Keratinocyte (primary cell): ENCODE data around the gene GARS1. TPM values are rescaled to one million over a fixed set of nuclear protein-coding genes. Genes with fewer than 3 reads are reported as not detected.
A peak's percentile ranks its signal among the peaks of the same experiment; 100 is the strongest.

Experiments
- DNase-seq: peaks from one replicate; pipeline ENCODE4 v3.0.0-alpha.2; 2011; ENCODE audit warnings: low read depth, missing footprints, low spot score
- FAIRE-seq: peaks from 2 replicates; lab custom pipeline; 2011; peaks lifted over from hg19 to GRCh38; lab: Jason Lieb, UNC
- H2AFZ ChIP-seq: 2 replicates; pipeline ENCODE4 v1.6.0; 2012; ENCODE audit warnings: low read length, control low read depth, inconsistent platforms; ENCODE audit not compliant: control insufficient read depth
- H3K27ac ChIP-seq: 2 replicates; pipeline ENCODE4 v1.5.1; 2011; ENCODE audit warnings: low read length; ENCODE audit not compliant: control insufficient read depth, insufficient read depth
- H3K27me3 ChIP-seq: 3 replicates; pipeline ENCODE4 v1.6.0; 2011; ENCODE audit warnings: low read length; ENCODE audit not compliant: control insufficient read depth, insufficient read depth; ENCODE audit errors: extremely low read depth
- H3K36me3 ChIP-seq, 2 experiments: 2 replicates in 1 of 2; 3 replicates in 1 of 2; pipeline ENCODE4 v1.5.1; 2011; ENCODE audit warnings: low read length in 2 of 2, mild to moderate bottlenecking in 1 of 2; ENCODE audit not compliant: control insufficient read depth in 2 of 2, insufficient read depth in 2 of 2; ENCODE audit errors: extremely low read depth in 1 of 2
- H3K4me1 ChIP-seq: 3 replicates; pipeline ENCODE4 v1.5.1; 2011; ENCODE audit warnings: low read length; ENCODE audit not compliant: control insufficient read depth, insufficient read depth; ENCODE audit errors: extremely low read depth
- H3K4me2 ChIP-seq: 3 replicates; pipeline ENCODE4 v1.6.0; 2011; ENCODE audit warnings: low read depth, low read length; ENCODE audit not compliant: control insufficient read depth, insufficient read depth; ENCODE audit errors: extremely low read depth
- H3K4me3 ChIP-seq, 3 experiments: fragments of 200-600 bp in 1 of 3; sonication (generic) in 1 of 3; 2 replicates in 2 of 3; 3 replicates in 1 of 3; pipeline ENCODE4 v1.5.1; 2011 to 2016; ENCODE audit warnings: low read length in 3 of 3, mild to moderate bottlenecking in 3 of 3, control low read depth in 2 of 3, inconsistent platforms in 1 of 3, low read depth in 1 of 3, mixed read lengths in 1 of 3, mixed run types in 1 of 3, moderate library complexity in 1 of 3; ENCODE audit not compliant: control insufficient read depth in 2 of 3, insufficient read depth in 2 of 3; ENCODE audit errors: extremely low read depth in 1 of 3
- H3K79me2 ChIP-seq: 2 replicates; pipeline ENCODE4 v1.6.0; 2012; ENCODE audit warnings: low read length; ENCODE audit not compliant: control insufficient read depth, insufficient read depth
- H3K9ac ChIP-seq: 3 replicates; pipeline ENCODE4 v1.6.0; 2011; ENCODE audit warnings: low read length; ENCODE audit not compliant: control insufficient read depth, insufficient read depth; ENCODE audit errors: extremely low read depth
- H3K9me1 ChIP-seq: 3 replicates; pipeline ENCODE4 v1.6.0; 2011; ENCODE audit warnings: low read length; ENCODE audit not compliant: control insufficient read depth, insufficient read depth; ENCODE audit errors: extremely low read depth
- H3K9me3 ChIP-seq: 2 replicates; pipeline ENCODE4 v1.5.1; 2012; ENCODE audit warnings: low read depth, low read length; ENCODE audit not compliant: control insufficient read depth
- H4K20me1 ChIP-seq: 3 replicates; pipeline ENCODE4 v1.6.0; 2011; ENCODE audit warnings: low read length; ENCODE audit not compliant: control insufficient read depth, insufficient read depth; ENCODE audit errors: extremely low read depth
- EZH2 ChIP-seq: IDR thresholded peaks from one replicate; pipeline ENCODE4 v1.6.1; 2012; ENCODE audit warnings: inconsistent platforms, mild to moderate bottlenecking, low read length, moderate library complexity
- dilution Hi-C: fragments of 300-500 bp; cut with MboI; formaldehyde crosslinking; loops from one replicate; pipeline ENCODE4 v1.7.0; 2020; ENCODE audit warnings: low sequenced_read_pairs; ENCODE audit not compliant: extremely low pct_ligation_motif_present
- polyA plus RNA-seq, 5 experiments: library from polyadenylated mRNA; depleted of rRNA in 3 of 5; stranded (reverse) in 3 of 5; stranded (forward) in 1 of 5; unstranded in 1 of 5; fragments of >200 nt; gene quantifications; 1 replicate in 1 of 5; 2 replicates in 3 of 5; 3 replicates in 1 of 5; pipeline versions ENCODE4 v1.2.1 to v1.2.3, GENCODE V29; 2011 to 2012; ENCODE audit warnings: missing spikeins in 2 of 5, low read depth in 1 of 5, low replicate concordance in 1 of 5
- TF ChIP-seq, protein P1 (sequence below), 3 experiments: IDR thresholded peaks in 1 of 3; conservative IDR thresholded peaks in 1 of 3; optimal IDR thresholded peaks in 1 of 3; 2 replicates in 2 of 3; 3 replicates in 1 of 3; pipeline versions ENCODE3 to v1.5.1; 2011; ENCODE audit warnings: low read length in 3 of 3, mild to moderate bottlenecking in 3 of 3, moderate library complexity in 2 of 3, control low read depth in 1 of 3, inconsistent platforms in 1 of 3; ENCODE audit not compliant: insufficient read depth in 2 of 3; ENCODE audit errors: extremely low read depth in 1 of 3

The GARS1 gene
- polyA plus RNA-seq, 1 donor (not counting 4 experiments of a cell fraction or from before 2014, with no cell fraction given) = 411 TPM

DNA sequence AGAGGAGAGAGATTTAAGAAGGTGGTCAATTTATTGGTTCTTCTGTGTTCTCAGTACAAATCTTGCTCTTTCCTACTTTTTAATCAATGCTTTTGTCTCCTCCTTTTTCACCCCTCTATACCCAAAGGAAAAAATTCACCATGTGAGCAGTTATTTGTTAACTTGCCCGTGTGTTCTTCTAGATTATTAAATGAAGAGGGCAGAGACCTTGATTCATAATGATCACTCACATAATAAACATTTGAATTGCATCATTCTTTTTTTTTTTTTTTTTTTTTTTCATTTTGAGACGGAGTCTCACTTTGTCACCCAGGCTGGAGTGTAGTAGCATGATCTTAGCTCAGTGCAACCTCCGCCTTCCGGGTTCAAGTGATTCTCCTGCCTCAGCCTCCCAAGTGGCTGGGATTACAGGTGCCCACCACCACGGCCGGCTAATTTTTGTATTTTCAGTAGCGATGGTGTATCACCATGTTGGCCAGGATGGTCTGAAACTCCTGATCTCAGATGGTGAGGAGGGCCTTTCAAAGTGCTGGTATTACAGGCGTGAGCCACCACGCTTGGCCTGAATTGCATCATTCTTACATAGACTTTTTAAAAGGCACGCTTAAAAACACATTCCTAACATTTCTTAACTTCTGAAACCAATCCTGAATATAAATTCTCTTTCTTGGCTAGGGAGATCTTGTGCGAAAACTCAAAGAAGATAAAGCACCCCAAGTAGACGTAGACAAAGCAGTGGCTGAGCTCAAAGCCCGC lies 3.6 kb downstream of the GARS1 start:
- no peak for DNase-seq
- H3K4me3 ChIP-seq = peak overlapping the region in 1 of 3 experiments; percentile 96
- no peak overlapping the region for H2AFZ ChIP-seq
- no peaks in the 10 kb centered on the region for H3K9me3 ChIP-seq
- TF ChIP-seq, protein P1, sequence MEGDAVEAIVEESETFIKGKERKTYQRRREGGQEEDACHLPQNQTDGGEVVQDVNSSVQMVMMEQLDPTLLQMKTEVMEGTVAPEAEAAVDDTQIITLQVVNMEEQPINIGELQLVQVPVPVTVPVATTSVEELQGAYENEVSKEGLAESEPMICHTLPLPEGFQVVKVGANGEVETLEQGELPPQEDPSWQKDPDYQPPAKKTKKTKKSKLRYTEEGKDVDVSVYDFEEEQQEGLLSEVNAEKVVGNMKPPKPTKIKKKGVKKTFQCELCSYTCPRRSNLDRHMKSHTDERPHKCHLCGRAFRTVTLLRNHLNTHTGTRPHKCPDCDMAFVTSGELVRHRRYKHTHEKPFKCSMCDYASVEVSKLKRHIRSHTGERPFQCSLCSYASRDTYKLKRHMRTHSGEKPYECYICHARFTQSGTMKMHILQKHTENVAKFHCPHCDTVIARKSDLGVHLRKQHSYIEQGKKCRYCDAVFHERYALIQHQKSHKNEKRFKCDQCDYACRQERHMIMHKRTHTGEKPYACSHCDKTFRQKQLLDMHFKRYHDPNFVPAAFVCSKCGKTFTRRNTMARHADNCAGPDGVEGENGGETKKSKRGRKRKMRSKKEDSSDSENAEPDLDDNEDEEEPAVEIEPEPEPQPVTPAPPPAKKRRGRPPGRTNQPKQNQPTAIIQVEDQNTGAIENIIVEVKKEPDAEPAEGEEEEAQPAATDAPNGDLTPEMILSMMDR (optimal IDR thresholded peaks at IDR 0.05 in 1 of 3, IDR thresholded peaks at IDR 0.05 in 1 of 3, conservative IDR thresholded peaks at IDR 0.05 in 1 of 3; ENCODE audit: extremely low read depth in 1 of 3, insufficient read depth in 2 of 3, low read length in 3 of 3) = no peak
- TF ChIP-seq EZH2 = no peak
- dilution Hi-C loops = no loop called here
- H3K79me2 ChIP-seq = peaks cover 72% of the 10 kb centered on the region
- no peaks in the 10 kb centered on the region for H3K27me3 ChIP-seq
- H3K27ac ChIP-seq = peak overlapping the region; percentile 61
- H3K9me1 ChIP-seq = no peaks in the 10 kb centered on the region
- H3K36me3 ChIP-seq = peaks cover 8 to 42% of the 10 kb centered on the region in 2 experiments
- H3K4me2 ChIP-seq = peak overlapping the region; percentile 83
- H4K20me1 ChIP-seq = peaks cover 16% of the 10 kb centered on the region
- H3K4me1 ChIP-seq = peaks cover 16% of the 10 kb centered on the region
- no peak for FAIRE-seq
- H3K9ac ChIP-seq = peak overlapping the region; percentile 93

DNA sequence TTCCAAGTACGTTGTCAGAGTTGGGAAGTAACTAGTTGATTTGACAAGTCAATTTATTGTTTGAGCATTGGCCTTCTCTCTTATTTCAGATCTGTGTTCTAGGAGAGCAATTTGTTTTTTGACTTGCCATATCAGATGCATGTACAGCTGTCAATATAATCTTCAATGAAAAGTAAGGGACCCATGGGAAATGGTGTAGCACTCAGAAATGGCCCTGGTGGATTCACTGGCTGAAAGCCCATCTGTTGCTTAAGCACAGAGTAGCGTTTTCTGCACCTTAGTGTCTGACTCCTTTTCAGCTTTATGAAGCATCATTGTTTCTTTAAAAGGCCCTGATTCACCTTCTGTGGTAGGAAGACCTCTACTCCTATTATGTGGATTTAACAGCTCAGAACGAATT lies 10.2 kb downstream of the GARS1 start:
- Histone ChIP-seq H3K4me3 (no peak overlapping the region), H3K27me3 (no peaks in the 10 kb centered on the region), H2AFZ (no peak overlapping the region), H3K27ac (no peak overlapping the region), H3K79me2 (peaks cover 49% of the 10 kb centered on the region), H3K36me3 (peaks cover 14 to 47% of the 10 kb centered on the region in 2 experiments), H3K4me2 (no peak overlapping the region), H4K20me1 (peaks cover 11% of the 10 kb centered on the region), H3K9me1 (no peaks in the 10 kb centered on the region), H3K4me1 (no peaks in the 10 kb centered on the region), H3K9me3 (no peaks in the 10 kb centered on the region), H3K9ac (no peak overlapping the region)
- DNase-seq (no peak), FAIRE-seq (no peak)
- TF ChIP-seq, protein P1 (optimal IDR thresholded peaks at IDR 0.05 in 1 of 3, IDR thresholded peaks at IDR 0.05 in 1 of 3, conservative IDR thresholded peaks at IDR 0.05 in 1 of 3; ENCODE audit: extremely low read depth in 1 of 3, insufficient read depth in 2 of 3, low read length in 3 of 3) = no peak
- TF ChIP-seq EZH2 = no peak
- dilution Hi-C loops = no loop called here
